Measurements from ENCODE around the gene ANKS1B.

DNA sequence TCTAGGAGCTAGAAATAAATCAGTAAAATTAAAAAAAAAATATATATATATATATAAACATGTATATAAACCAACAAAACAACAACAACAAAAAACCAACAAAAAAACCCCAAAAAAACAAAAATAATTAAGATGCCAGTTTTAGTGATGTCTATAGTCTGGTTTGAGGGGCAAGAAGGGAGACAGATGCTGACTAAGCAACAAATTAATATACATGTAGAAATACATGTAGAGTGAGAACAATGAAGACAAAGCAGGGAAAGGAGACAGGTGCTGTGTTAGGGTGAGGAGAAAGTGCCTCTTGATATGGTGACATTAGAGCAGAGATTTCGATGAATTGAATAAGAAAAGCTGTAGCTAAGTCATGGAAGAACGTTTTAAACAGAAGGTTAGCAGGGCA is 861.8 kb downstream of the ANKS1B start:
- no peak for TF ChIP-seq POLR2A (IDR thresholded peaks at IDR 0.05)
- TF ChIP-seq, protein P1, sequence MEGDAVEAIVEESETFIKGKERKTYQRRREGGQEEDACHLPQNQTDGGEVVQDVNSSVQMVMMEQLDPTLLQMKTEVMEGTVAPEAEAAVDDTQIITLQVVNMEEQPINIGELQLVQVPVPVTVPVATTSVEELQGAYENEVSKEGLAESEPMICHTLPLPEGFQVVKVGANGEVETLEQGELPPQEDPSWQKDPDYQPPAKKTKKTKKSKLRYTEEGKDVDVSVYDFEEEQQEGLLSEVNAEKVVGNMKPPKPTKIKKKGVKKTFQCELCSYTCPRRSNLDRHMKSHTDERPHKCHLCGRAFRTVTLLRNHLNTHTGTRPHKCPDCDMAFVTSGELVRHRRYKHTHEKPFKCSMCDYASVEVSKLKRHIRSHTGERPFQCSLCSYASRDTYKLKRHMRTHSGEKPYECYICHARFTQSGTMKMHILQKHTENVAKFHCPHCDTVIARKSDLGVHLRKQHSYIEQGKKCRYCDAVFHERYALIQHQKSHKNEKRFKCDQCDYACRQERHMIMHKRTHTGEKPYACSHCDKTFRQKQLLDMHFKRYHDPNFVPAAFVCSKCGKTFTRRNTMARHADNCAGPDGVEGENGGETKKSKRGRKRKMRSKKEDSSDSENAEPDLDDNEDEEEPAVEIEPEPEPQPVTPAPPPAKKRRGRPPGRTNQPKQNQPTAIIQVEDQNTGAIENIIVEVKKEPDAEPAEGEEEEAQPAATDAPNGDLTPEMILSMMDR (IDR thresholded peaks at IDR 0.05): no peak

Measured in thyroid gland (tissue), 4 donors.